HEK293 (cell line): ENCODE results near the gene PXYLP1.
A peak's percentile ranks its signal among the peaks of the same experiment; 100 is the strongest.

ENCODE experiments used
- ATF2 ChIP-seq: fragments of 450-650 bp; formaldehyde crosslinking; IDR thresholded peaks from 2 replicates; pipeline ENCODE4 v1.5.1; 2016; ENCODE audit warnings: missing biosample characterization, missing genetic modification characterization, low read depth
- BCL11B ChIP-seq: fragments of 450-650 bp; formaldehyde crosslinking; IDR thresholded peaks from 2 replicates; pipeline ENCODE4 v1.5.1; 2016; ENCODE audit warnings: low read depth, missing biosample characterization, missing genetic modification characterization
- HOXD13 ChIP-seq: sonication (generic); formaldehyde crosslinking; IDR thresholded peaks from 2 replicates; pipeline ENCODE4 v1.8.0; 2022; ENCODE audit warnings: missing genetic modification reagents, borderline replicate concordance
- INSM2 ChIP-seq: fragments of 450-650 bp; formaldehyde crosslinking; IDR thresholded peaks from 2 replicates; pipeline ENCODE4 v1.5.1; 2016; ENCODE audit warnings: missing biosample characterization, missing genetic modification characterization
- KLF10 ChIP-seq: fragments of 450-650 bp; IDR thresholded peaks from 2 replicates; pipeline ENCODE4 v1.5.1; 2018; ENCODE audit warnings: missing biosample characterization, mild to moderate bottlenecking, missing genetic modification characterization
- PRDM6 ChIP-seq: fragments of 450-650 bp; formaldehyde crosslinking; IDR thresholded peaks from 2 replicates; pipeline ENCODE4 v1.5.1; 2017; ENCODE audit warnings: missing biosample characterization, missing genetic modification characterization
- SP3 ChIP-seq: fragments of 450-650 bp; formaldehyde crosslinking; IDR thresholded peaks from 2 replicates; pipeline ENCODE4 v1.5.1; 2016; ENCODE audit warnings: missing biosample characterization, missing genetic modification characterization
- ZBTB26 ChIP-seq: fragments of 450-650 bp; formaldehyde crosslinking; optimal IDR thresholded peaks from 2 replicates; pipeline ENCODE3; 2016; ENCODE audit warnings: missing biosample characterization, mild to moderate bottlenecking, missing genetic modification characterization
- ZBTB8A ChIP-seq: fragments of 450-650 bp; formaldehyde crosslinking; IDR thresholded peaks from 2 replicates; pipeline ENCODE4 v1.5.1; 2016; ENCODE audit warnings: missing biosample characterization, missing genetic modification characterization
- ZFHX2 ChIP-seq: fragments of 450-650 bp; formaldehyde crosslinking; conservative IDR thresholded peaks from 2 replicates; pipeline ENCODE4 v1.5.1; 2016; ENCODE audit warnings: missing biosample characterization, missing genetic modification characterization
- ZNF132 ChIP-seq: fragments of 450-650 bp; formaldehyde crosslinking; IDR thresholded peaks from 2 replicates; pipeline ENCODE4 v1.5.1; 2017; ENCODE audit warnings: missing biosample characterization, missing genetic modification characterization, borderline replicate concordance
- ZNF155 ChIP-seq: fragments of 450-650 bp; formaldehyde crosslinking; IDR thresholded peaks from 2 replicates; pipeline ENCODE4 v1.5.1; 2016; ENCODE audit warnings: missing biosample characterization, missing genetic modification characterization
- ZNF16 ChIP-seq: fragments of 450-650 bp; formaldehyde crosslinking; IDR thresholded peaks from 2 replicates; pipeline ENCODE4 v1.5.1; 2016; ENCODE audit warnings: low read depth, missing biosample characterization, missing genetic modification characterization
- ZNF184 ChIP-seq: fragments of 450-650 bp; IDR thresholded peaks from 2 replicates; pipeline ENCODE4 v1.5.1; 2018; ENCODE audit warnings: missing biosample characterization, mild to moderate bottlenecking, missing genetic modification characterization
- ZNF19 ChIP-seq: fragments of 450-650 bp; formaldehyde crosslinking; IDR thresholded peaks from 2 replicates; pipeline ENCODE4; 2016; ENCODE audit warnings: missing biosample characterization, missing genetic modification characterization, low read depth
- ZNF26 ChIP-seq: fragments of 450-650 bp; formaldehyde crosslinking; IDR thresholded peaks from 2 replicates; pipeline ENCODE4 v1.5.1; 2016; ENCODE audit warnings: missing biosample characterization, missing genetic modification characterization
- ZNF341 ChIP-seq: fragments of 450-650 bp; formaldehyde crosslinking; IDR thresholded peaks from 2 replicates; pipeline ENCODE4; 2016; ENCODE audit warnings: low read depth, missing biosample characterization, missing genetic modification characterization
- ZNF366 ChIP-seq: fragments of 450-650 bp; formaldehyde crosslinking; conservative IDR thresholded peaks from 2 replicates; pipeline ENCODE4 v1.5.1; 2016; ENCODE audit warnings: missing biosample characterization, missing genetic modification characterization
- ZNF37A ChIP-seq: fragments of 450-650 bp; IDR thresholded peaks from 2 replicates; pipeline ENCODE4 v1.5.1; 2018; ENCODE audit warnings: missing biosample characterization, missing genetic modification characterization
- ZNF416 ChIP-seq: fragments of 450-650 bp; formaldehyde crosslinking; IDR thresholded peaks from 2 replicates; pipeline ENCODE4 v1.5.1; 2016; ENCODE audit warnings: missing biosample characterization, missing genetic modification characterization
- ZNF423 ChIP-seq: fragments of 450-650 bp; formaldehyde crosslinking; IDR thresholded peaks from 2 replicates; pipeline ENCODE4 v1.5.1; 2016; ENCODE audit warnings: missing biosample characterization, missing genetic modification characterization
- ZNF48 ChIP-seq: fragments of 450-650 bp; formaldehyde crosslinking; IDR thresholded peaks from 2 replicates; pipeline ENCODE4 v1.5.1; 2016; ENCODE audit warnings: missing biosample characterization, missing genetic modification characterization
- ZNF501 ChIP-seq: fragments of 450-650 bp; formaldehyde crosslinking; IDR thresholded peaks from 2 replicates; pipeline ENCODE4 v1.5.1; 2016; ENCODE audit warnings: missing biosample characterization, missing genetic modification characterization
- ZNF529 ChIP-seq: fragments of 450-650 bp; formaldehyde crosslinking; IDR thresholded peaks from 2 replicates; pipeline ENCODE4 v1.5.1; 2017; ENCODE audit warnings: missing genetic modification characterization, missing biosample characterization; ENCODE audit not compliant: insufficient replicate concordance
- ZNF701 ChIP-seq: fragments of 450-650 bp; formaldehyde crosslinking; IDR thresholded peaks from 2 replicates; pipeline ENCODE4 v1.5.1; 2016; ENCODE audit warnings: missing biosample characterization, missing genetic modification characterization
- ZNF707 ChIP-seq: fragments of 450-650 bp; formaldehyde crosslinking; IDR thresholded peaks from 2 replicates; pipeline ENCODE4 v1.5.1; 2016; ENCODE audit warnings: missing biosample characterization, missing genetic modification characterization
- ZNF776 ChIP-seq: fragments of 450-650 bp; formaldehyde crosslinking; IDR thresholded peaks from 2 replicates; pipeline ENCODE4 v1.5.0; 2017; ENCODE audit warnings: missing biosample characterization, missing genetic modification characterization, borderline replicate concordance
- ZNF777 ChIP-seq: fragments of 450-650 bp; formaldehyde crosslinking; IDR thresholded peaks from 2 replicates; pipeline ENCODE4 v1.5.1; 2017; ENCODE audit warnings: missing biosample characterization, missing genetic modification characterization, borderline replicate concordance
- ZNF837 ChIP-seq: fragments of 450-650 bp; formaldehyde crosslinking; IDR thresholded peaks from 2 replicates; pipeline ENCODE4 v1.5.1; 2016; ENCODE audit warnings: missing biosample characterization, missing genetic modification characterization
- ZSCAN30 ChIP-seq: fragments of 450-650 bp; IDR thresholded peaks from 2 replicates; pipeline ENCODE4 v1.5.1; 2018; ENCODE audit warnings: missing biosample characterization, mild to moderate bottlenecking, missing genetic modification characterization, moderate library complexity

Gene PXYLP1

GRCh38 chr3:141243271-141243707 lies 11.7 kb downstream of the PXYLP1 start (continued):
- TF ChIP-seq HOXD13 (CRISPR knock-in tag), result no peak
- TF ChIP-seq INSM2, result 0 out of 2 replicates have a peak, but pooled peaks have one; percentile 31
- no peak for TF ChIP-seq ZNF707 (tag by site-specific recombination)
- TF ChIP-seq ZNF837 (tag by site-specific recombination), result no peak
- peak; percentile 50; the same call in 1 of the 2 replicates for TF ChIP-seq ZNF16 (tag by site-specific recombination)
- TF ChIP-seq ZBTB26 (tag by site-specific recombination), result no peak
- 0 out of 2 replicates have a peak, but pooled peaks have one; percentile 39 for TF ChIP-seq ZNF366
- no peak for TF ChIP-seq BCL11B (tag by site-specific recombination)
- no peak for TF ChIP-seq ZNF776 (tag by site-specific recombination)
- no peak for TF ChIP-seq KLF10 (tag by site-specific recombination)
- no peak for TF ChIP-seq ZNF19 (tag by site-specific recombination)
- TF ChIP-seq ZNF701 (tag by site-specific recombination), result no peak
- no peak for TF ChIP-seq ATF2 (tag by site-specific recombination)
- TF ChIP-seq ZNF341 (tag by site-specific recombination), result no peak
- TF ChIP-seq ZNF529, result no peak
- peak; percentile 92 for TF ChIP-seq ZFHX2 (tag by site-specific recombination)
- no peak for TF ChIP-seq ZNF37A (tag by site-specific recombination)
- no peak for TF ChIP-seq ZNF184 (tag by site-specific recombination)
- TF ChIP-seq SP3 (tag by site-specific recombination), result peak; percentile 46; the same call in 1 of the 2 replicates
- TF ChIP-seq ZNF416 (tag by site-specific recombination), result no peak
- no peak for TF ChIP-seq ZSCAN30 (tag by site-specific recombination)
- TF ChIP-seq ZNF132 (tag by site-specific recombination), result no peak
- TF ChIP-seq ZBTB8A (tag by site-specific recombination), result no peak
- no peak for TF ChIP-seq ZNF26 (tag by site-specific recombination)
- no peak for TF ChIP-seq ZNF423
- no peak for TF ChIP-seq ZNF501 (tag by site-specific recombination)
- no peak for TF ChIP-seq ZNF155 (tag by site-specific recombination)
- TF ChIP-seq PRDM6, result no peak
- no peak for TF ChIP-seq ZNF777 (tag by site-specific recombination)
- no peak for TF ChIP-seq ZNF48 (tag by site-specific recombination)
